Osteoblast (primary cell): ENCODE data around the gene KANTR. TPM values are rescaled to one million over a fixed set of nuclear protein-coding genes. Genes with fewer than 3 reads are reported as not detected.
A peak's percentile ranks its signal among the peaks of the same experiment; 100 is the strongest.

Experiments
- DNase-seq: peaks from one replicate; pipeline ENCODE4 v3.0.0; 2011; ENCODE audit warnings: low spot score, mixed read lengths; ENCODE audit not compliant: insufficient read length; ENCODE audit errors: missing footprints
- H2AFZ ChIP-seq: 2 replicates; pipeline ENCODE4 v1.6.0; 2011; ENCODE audit warnings: mild to moderate bottlenecking, low read length
- H3K27ac ChIP-seq: 2 replicates; pipeline ENCODE4 v1.5.1; 2011; ENCODE audit warnings: mild to moderate bottlenecking, low read depth, low read length, moderate library complexity
- H3K27me3 ChIP-seq: 2 replicates; pipeline ENCODE4 v1.6.0; 2012; ENCODE audit warnings: mild to moderate bottlenecking, control low read depth, inconsistent platforms, low read length, moderate library complexity; ENCODE audit not compliant: insufficient read depth
- H3K36me3 ChIP-seq: 2 replicates; pipeline ENCODE4 v1.5.1; 2011; ENCODE audit warnings: mild to moderate bottlenecking, low read length, control low read depth, moderate library complexity; ENCODE audit not compliant: insufficient read depth
- H3K4me1 ChIP-seq: 2 replicates; pipeline ENCODE4 v1.5.1; 2011; ENCODE audit warnings: mild to moderate bottlenecking, low read length, control low read depth, moderate library complexity; ENCODE audit not compliant: insufficient read depth
- H3K4me2 ChIP-seq: 2 replicates; pipeline ENCODE4 v1.6.0; 2011; ENCODE audit warnings: mild to moderate bottlenecking, low read length; ENCODE audit not compliant: insufficient read depth
- H3K4me3 ChIP-seq: fragments of 200-600 bp; sonication (generic); 3 replicates; pipeline ENCODE4 v1.5.1; 2012; ENCODE audit warnings: mild to moderate bottlenecking, low read length, inconsistent platforms; ENCODE audit not compliant: insufficient read depth
- H3K79me2 ChIP-seq: 2 replicates; pipeline ENCODE4 v1.6.0; 2012; ENCODE audit warnings: mild to moderate bottlenecking, low read length, control low read depth, inconsistent platforms; ENCODE audit not compliant: insufficient read depth
- H3K9me3 ChIP-seq: 2 replicates; pipeline ENCODE4 v1.5.1; 2011; ENCODE audit warnings: low read depth, low read length, control low read depth
- H4K20me1 ChIP-seq: 2 replicates; pipeline ENCODE4 v1.6.0; 2012; ENCODE audit warnings: mild to moderate bottlenecking, low read length, control low read depth; ENCODE audit not compliant: insufficient read depth
- total RNA-seq: library from RNA; depleted of rRNA; stranded (reverse); fragments of >200 nt; gene quantifications from 2 replicates; pipeline ENCODE4 v1.2.3, GENCODE V29; 2012
- TF ChIP-seq, protein P1 (sequence below): IDR thresholded peaks from 2 replicates; pipeline ENCODE4 v1.5.1; 2011; ENCODE audit warnings: mild to moderate bottlenecking, low read depth, low read length, moderate library complexity; ENCODE audit errors: extremely low read depth

Gene KANTR, protein sequence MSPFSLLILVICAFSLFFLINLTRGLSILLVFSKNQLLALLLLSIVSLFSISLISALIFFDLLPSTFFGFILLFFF
- 12.3 and 13.3 TPM in 2 replicates for total RNA-seq

- H4K20me1 ChIP-seq = no peaks in the 10 kb centered on the region
- DNase-seq = peak; percentile 93
- peak within 1 kb of the TSS; percentile 84 for H2AFZ ChIP-seq
- peaks cover 10% of the 10 kb centered on the region for H3K4me1 ChIP-seq
- no peaks in the 10 kb centered on the region for H3K27me3 ChIP-seq
- peaks cover 5% of the 10 kb centered on the region for H3K79me2 ChIP-seq
- peak within 1 kb of the TSS; percentile 72 for H3K4me3 ChIP-seq
- peak within 1 kb of the TSS; percentile 94 for H3K4me2 ChIP-seq
- TF ChIP-seq, protein P1, sequence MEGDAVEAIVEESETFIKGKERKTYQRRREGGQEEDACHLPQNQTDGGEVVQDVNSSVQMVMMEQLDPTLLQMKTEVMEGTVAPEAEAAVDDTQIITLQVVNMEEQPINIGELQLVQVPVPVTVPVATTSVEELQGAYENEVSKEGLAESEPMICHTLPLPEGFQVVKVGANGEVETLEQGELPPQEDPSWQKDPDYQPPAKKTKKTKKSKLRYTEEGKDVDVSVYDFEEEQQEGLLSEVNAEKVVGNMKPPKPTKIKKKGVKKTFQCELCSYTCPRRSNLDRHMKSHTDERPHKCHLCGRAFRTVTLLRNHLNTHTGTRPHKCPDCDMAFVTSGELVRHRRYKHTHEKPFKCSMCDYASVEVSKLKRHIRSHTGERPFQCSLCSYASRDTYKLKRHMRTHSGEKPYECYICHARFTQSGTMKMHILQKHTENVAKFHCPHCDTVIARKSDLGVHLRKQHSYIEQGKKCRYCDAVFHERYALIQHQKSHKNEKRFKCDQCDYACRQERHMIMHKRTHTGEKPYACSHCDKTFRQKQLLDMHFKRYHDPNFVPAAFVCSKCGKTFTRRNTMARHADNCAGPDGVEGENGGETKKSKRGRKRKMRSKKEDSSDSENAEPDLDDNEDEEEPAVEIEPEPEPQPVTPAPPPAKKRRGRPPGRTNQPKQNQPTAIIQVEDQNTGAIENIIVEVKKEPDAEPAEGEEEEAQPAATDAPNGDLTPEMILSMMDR = no peak
- H3K36me3 ChIP-seq = no peaks in the 10 kb centered on the region
- peak within 1 kb of the TSS; percentile 80 for H3K27ac ChIP-seq
- no peaks in the 10 kb centered on the region for H3K9me3 ChIP-seq
Observed at GRCh38 chrX:53093748-53094581, at the start of gene KANTR. TSS of gene KANTR (plus strand) at chrX:53094142. CDS start at chrX:53124273, 30,131 bp downstream.

DNA sequence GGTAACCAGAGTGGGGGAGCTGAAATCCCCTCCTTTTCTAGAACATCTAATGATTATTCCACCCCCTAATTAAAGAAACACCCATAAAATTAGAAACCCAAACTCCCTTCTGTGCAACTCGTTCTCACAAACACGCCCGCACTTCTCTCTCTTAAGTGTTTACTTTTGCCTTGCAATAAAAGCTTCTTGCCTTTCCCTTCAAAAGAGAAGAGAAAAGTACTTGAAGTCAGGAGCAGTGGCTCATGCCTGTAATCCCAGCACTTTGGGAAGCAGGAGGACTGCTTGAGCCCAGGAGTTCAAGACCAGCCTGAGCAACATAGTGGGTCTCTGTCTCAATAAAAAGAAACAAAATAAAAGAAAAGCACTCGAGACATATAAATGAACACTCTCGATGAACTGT is 48.9 kb upstream of the KANTR start:
- Histone ChIP-seq H3K4me2 (no peak overlapping the region), H3K4me3 (no peak overlapping the region), H3K27me3 (peaks cover 29% of the 10 kb centered on the region), H3K9me3 (no peaks in the 10 kb centered on the region), H2AFZ (no peak overlapping the region), H3K79me2 (peaks cover 14% of the 10 kb centered on the region), H4K20me1 (peaks cover 6% of the 10 kb centered on the region), H3K4me1 (peaks cover under 1% of the 10 kb centered on the region), H3K36me3 (no peaks in the 10 kb centered on the region), H3K27ac (no peak overlapping the region)
- no peak for DNase-seq
- TF ChIP-seq, protein P1 = no peak

- no peak overlapping the region for H3K4me2 ChIP-seq
- peaks cover 22% of the 10 kb centered on the region for H4K20me1 ChIP-seq
- no peak overlapping the region for H3K27ac ChIP-seq
- H3K4me3 ChIP-seq = no peak overlapping the region
- H3K79me2 ChIP-seq = peaks cover 36% of the 10 kb centered on the region
- peaks cover 13% of the 10 kb centered on the region for H3K27me3 ChIP-seq
- no peak for DNase-seq
- H2AFZ ChIP-seq = no peak overlapping the region
- TF ChIP-seq, protein P1 = peak; percentile 43
- H3K36me3 ChIP-seq = no peaks in the 10 kb centered on the region
- H3K4me1 ChIP-seq = peaks cover 8% of the 10 kb centered on the region
- H3K9me3 ChIP-seq = no peaks in the 10 kb centered on the region
Observed at GRCh38 chrX:53047228-53047627, 46.7 kb upstream of the KANTR start.
